C4-2B (cell line): ENCODE measurements around the gene SOCS7.

Experiments used
- ZFX ChIP-seq: fragments of 450-650 bp; IDR thresholded peaks from 2 replicates; pipeline ENCODE4 v1.6.1; 2017
- TF ChIP-seq, protein P1 (sequence below): fragments of 450-650 bp; conservative IDR thresholded peaks from 2 replicates; pipeline ENCODE4 v1.5.1; 2017; ENCODE audit warnings: mild to moderate bottlenecking

DNA sequence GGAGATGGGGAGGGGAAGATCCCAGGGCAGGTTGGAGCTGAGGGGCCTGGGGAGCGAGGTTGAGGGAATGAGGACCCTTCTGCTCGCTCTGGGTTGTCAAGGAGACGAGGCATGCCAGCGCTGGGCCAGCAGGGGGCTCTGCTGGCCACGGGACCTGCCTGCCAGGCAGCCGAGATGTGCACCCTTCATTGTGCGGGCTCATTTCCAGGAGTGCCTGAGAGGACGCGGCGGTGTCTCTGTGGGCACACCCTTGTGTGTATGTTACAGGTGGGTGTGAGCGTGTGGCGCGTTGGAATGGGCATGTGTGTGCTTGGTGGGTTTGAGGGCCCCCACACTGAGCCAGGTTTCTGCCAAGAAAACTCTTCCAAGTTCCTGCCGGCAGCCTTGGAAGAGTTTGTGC is 92.5 kb downstream of the SOCS7 start:
- no peak for TF ChIP-seq ZFX
- TF ChIP-seq, protein P1, sequence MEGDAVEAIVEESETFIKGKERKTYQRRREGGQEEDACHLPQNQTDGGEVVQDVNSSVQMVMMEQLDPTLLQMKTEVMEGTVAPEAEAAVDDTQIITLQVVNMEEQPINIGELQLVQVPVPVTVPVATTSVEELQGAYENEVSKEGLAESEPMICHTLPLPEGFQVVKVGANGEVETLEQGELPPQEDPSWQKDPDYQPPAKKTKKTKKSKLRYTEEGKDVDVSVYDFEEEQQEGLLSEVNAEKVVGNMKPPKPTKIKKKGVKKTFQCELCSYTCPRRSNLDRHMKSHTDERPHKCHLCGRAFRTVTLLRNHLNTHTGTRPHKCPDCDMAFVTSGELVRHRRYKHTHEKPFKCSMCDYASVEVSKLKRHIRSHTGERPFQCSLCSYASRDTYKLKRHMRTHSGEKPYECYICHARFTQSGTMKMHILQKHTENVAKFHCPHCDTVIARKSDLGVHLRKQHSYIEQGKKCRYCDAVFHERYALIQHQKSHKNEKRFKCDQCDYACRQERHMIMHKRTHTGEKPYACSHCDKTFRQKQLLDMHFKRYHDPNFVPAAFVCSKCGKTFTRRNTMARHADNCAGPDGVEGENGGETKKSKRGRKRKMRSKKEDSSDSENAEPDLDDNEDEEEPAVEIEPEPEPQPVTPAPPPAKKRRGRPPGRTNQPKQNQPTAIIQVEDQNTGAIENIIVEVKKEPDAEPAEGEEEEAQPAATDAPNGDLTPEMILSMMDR = peak; percentile 90
